Amniotic epithelial cell (primary cell): ENCODE measurements around the gene AFAP1.

ENCODE experiments used
- DNase-seq: peaks from one replicate; pipeline ENCODE4 v3.0.0-alpha.2; 2010; ENCODE audit warnings: low read depth

AFAP1 gene

GRCh38 chr4:7716010-7716721 lies 223.5 kb downstream of the AFAP1 start:
- no peak for DNase-seq

- no peak for DNase-seq
Observed at GRCh38 chr4:7715271-7716009, 224.2 kb downstream of the AFAP1 start.

GRCh38 chr4:7714738-7715137 lies 224.9 kb downstream of the AFAP1 start:
- DNase-seq = no peak

- DNase-seq = no peak
Observed at GRCh38 chr4:7714176-7714575, 225.5 kb downstream of the AFAP1 start.

- no peak for DNase-seq
Observed at GRCh38 chr4:7713757-7714156, 225.9 kb downstream of the AFAP1 start.

GRCh38 chr4:7712021-7712671 lies 227.5 kb downstream of the AFAP1 start:
- no peak for DNase-seq

GRCh38 chr4:7711307-7711963 lies 228.2 kb downstream of the AFAP1 start:
- DNase-seq = no peak

- no peak for DNase-seq
Observed at GRCh38 chr4:7710576-7711306, 228.9 kb downstream of the AFAP1 start.

DNA sequence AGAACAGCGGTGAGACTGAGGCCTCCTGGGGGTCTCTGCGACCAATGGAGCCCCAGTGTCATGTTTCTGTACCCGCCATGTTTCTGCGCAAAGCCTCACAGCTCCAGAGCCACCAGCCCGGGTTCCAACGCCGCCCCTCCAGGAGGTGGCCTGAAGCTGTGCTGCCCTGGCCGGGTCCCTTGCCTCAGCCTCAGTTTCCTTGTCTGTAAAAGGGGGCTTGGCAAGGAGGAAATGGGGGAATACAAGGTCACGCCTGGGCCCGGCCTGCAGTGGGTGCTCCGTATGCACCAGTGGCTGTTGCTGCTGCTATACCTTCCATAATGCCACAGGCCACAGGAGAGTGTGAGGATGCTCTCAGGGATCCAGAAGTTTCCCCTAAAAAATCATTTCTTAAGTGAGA lies 229.5 kb downstream of the AFAP1 start:
- no peak for DNase-seq

- DNase-seq = no peak
Observed at GRCh38 chr4:7709431-7709830, 230.2 kb downstream of the AFAP1 start.

- DNase-seq = no peak
Observed at GRCh38 chr4:7708981-7709380, 230.7 kb downstream of the AFAP1 start.
